NCI-H226 (cell line): ENCODE data around the gene RNF213.
"Not testable (repeated sequence)": the region's sequence is repeated elsewhere in the genome, so short reads cannot be mapped to it uniquely, and the experiment has no call there.

ENCODE experiments used
- DNase-seq: peaks from one replicate; pipeline ENCODE4 v3.0.0-alpha.2; 2015

Gene RNF213

GRCh38 chr17:80297996-80298560 is 37.4 kb downstream of the RNF213 start:
- DNase-seq = no peak

DNA sequence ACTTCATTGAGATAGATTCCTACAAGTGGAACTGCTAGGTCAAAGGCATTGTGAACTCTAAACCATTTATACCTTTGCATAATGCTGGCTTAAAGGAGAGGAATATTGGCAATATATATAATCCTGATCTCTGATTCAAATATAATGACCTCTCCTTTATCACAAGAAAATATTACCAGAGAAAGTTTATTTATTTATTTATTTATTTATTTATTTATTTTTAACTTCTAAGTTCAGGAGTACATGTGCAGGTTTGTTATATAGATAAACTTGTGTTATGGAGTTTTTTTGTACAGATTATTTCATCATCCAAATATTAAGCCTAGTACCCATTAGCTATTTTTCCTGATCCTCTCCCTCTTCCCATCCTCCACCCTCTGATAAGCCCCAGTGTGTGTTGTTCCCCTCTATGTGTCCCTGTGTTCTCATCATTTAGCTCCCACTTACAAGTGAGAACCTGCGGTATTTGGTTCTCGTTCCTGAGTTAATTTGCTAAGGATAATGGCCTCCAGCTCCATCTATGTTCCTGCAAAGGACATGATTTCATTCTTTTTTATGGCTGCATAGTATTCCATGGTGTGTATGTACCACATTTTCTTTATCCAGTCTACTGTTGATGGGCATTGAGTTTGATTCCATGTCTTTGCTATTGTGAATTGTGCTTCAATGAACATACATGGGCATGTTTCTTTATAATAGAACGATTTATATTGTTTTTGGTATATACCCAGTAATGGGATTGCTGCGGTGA is 38.9 kb downstream of the RNF213 start:
- DNase-seq = not testable (repeated sequence)

GRCh38 chr17:80300756-80301155 is 40.1 kb downstream of the RNF213 start:
- not testable (repeated sequence) for DNase-seq

GRCh38 chr17:80303824-80304223 is 43.2 kb downstream of the RNF213 start:
- DNase-seq = no peak

- DNase-seq = no peak
Observed at GRCh38 chr17:80307994-80308691, 47.5 kb downstream of the RNF213 start.

DNA sequence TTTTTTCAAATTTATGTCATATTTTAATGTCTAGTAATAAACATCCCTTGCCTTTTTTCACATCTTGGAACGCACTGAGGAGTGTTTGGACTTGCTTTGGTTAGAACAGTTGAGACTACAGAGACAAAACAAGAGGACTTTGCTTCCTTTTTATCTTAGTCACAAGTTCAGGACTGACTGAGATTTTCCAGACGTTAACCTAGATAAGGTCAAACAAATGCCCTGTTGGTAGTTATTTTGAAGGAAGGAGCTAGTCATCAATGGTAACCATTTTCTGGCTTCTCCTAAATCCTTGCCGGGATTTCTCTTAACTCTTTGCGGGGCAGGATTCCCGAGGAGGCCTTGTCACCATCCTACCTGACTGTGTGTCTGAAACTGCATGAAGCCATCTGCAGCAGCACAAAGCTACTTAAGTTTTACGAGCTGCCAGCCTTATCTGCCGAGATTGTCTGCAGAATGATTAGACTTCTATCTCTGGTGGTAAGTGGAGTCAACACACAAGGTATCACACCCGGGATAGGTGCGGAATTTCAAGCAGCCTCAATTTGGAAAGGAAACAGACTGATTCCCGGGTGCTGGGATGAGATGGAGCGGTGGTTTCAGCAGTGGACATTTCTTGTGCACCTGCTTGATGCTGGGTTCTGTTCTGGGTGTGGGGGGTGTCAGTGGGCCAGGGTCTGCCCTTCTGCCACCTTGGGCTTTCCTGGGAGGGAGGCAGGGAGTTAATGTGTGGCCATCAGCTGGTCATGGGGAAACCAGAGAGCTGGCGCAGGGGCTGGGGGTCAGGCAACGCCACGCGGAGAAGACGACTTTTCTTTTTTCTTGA is 48.3 kb downstream of the RNF213 start:
- DNase-seq = no peak

DNA sequence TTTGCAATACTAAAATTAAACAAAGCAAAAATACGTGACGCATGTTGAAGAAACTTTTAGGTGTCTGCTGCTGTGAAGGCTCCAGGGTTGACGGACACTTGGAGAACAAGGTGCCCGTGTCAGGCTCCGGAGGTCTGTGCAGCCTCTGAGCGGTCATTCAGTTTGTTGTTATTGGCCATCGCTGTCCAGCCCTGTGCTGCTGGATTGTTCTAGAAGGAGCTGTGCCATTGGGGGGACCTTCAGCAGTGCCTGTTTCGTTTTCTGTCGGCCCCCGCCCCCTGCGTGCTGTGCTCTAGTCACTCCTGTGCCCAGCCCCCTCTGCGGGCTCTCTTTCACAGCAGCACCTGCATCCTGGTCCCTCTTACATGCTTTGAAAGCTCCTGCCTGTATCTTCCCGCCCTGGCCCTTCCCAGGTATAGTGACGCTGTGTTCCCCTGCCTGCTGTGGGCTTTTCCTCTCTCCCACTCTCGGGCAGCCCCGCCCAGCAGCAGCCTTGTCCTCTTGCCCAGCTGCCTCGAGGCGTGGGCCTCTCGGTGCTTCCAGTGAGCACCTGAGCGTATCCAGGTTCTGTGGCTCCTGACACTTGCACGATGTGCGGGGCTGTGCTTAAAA is 50.7 kb downstream of the RNF213 start:
- no peak for DNase-seq

GRCh38 chr17:80312621-80313135 is 52.0 kb downstream of the RNF213 start:
- DNase-seq = no peak

DNA sequence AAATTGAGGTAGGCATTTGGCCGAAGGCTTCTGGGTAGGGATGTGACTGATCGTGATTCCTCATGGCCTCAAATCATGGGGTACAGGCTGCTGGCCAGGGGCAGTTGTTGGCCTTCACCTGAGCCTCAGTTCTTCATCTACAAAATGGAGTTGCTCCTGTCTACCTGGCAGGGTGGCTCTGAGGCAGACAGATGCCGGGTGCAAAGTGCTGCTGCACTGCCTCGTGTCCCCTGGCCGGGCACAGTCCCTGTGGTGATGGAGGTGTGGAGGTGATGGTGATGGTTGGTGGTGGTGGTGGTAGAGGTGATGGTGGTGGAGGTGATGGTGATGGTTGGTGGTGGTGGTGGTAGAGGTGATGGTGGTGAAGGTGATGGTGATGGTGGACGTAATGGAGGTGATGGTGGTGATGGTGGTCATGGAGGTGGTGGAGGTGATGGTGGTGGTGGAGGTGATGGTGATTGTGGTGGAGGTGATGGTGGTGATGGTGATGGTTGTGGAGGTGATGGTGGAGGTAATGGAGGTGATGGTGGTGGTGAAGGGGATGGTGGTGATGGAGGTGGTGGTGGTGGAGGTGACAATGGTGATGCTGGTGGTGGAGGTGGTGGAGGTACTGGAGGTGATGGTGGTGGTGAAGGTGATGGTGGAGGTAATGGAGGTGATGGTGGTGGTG is 52.6 kb downstream of the RNF213 start:
- DNase-seq = no peak

- not testable (repeated sequence) for DNase-seq
Observed at GRCh38 chr17:80313946-80314345, 53.3 kb downstream of the RNF213 start.

DNA sequence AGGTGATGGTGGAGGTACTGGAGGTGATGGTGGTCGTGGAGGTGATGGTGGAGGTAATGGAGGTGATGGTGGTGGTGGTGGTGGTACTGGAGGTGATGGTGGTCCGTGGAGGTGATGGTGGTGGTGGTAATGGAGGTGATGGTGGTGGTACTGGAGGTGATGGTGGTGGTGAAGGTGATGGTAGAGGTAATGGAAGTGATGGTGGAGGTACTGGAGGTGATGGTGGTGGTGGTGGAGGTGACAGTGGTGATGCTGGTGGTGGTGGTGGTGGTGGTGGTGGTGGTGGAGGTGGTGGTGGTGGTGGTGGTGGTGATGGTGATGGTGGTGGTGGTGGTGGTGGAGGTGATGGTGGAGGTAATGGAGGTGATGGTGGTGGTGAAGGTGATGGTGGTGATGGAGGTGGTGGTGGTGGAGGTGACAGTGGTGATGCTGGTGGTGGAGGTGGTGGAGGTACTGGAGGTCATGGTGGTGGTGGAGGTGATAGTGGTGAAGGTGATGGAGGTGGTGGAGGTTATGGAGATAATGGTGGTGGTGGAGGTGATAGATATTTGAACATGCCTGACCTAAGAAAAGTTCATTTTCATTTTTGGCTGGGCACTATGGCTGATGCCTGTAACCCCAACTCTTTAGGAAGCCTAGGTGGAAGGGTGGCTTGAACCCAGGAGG is 55.0 kb downstream of the RNF213 start:
- DNase-seq = no peak

- DNase-seq = no peak
Observed at GRCh38 chr17:80316431-80316830, 55.8 kb downstream of the RNF213 start.

DNA sequence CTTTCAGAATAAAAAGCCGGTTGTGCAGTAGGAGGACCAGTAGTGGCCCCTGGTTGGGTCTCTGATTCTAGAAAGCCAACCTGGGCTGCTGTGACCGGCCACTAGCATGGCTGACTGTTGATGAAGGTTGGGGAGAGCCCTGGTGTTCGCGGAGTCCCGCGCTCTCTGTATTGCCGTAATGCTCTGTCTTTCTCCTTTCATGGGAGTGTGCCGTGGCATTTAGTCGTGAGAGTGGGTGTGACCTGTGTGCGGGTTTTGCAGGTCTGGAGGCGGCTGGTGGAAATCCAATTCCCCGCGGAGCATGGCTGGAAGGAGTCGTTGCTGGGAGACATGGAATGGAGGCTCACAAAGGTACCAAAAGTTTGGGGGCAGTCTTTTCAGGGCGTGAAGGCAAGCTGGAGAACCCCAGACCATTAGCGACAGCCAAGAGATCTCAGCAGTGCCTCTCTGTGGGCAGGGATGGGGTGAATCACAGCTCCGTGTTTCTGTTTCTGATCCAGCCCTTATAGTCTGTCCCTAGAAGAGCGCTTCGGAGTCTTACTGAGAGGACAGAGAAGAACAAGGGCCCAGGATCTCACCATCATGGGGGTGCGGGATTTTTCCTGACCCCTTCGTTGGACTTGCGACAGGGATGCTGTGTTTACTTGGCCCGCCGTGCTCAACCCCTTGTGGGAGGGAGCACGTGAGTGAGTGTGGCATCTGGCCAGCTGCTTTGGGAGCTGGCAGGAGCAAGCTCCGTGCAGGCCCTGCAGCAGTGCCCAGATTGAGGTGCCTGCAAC is 56.5 kb downstream of the RNF213 start:
- DNase-seq = no peak

DNA sequence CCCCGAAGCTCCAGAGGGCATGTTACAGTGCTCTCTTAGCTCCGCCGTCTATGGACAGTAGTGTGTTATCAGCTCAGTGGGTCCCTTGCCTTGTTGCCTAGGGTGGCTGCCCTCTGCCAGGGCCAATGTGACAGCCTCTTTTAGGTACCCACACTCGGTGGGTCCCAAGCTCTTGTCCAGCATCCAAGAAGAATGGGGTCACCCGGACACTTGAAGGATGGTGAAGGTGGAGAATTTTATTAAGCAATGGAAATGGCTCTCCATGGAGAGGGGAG is 57.0 kb downstream of the RNF213 start:
- DNase-seq = no peak

DNA sequence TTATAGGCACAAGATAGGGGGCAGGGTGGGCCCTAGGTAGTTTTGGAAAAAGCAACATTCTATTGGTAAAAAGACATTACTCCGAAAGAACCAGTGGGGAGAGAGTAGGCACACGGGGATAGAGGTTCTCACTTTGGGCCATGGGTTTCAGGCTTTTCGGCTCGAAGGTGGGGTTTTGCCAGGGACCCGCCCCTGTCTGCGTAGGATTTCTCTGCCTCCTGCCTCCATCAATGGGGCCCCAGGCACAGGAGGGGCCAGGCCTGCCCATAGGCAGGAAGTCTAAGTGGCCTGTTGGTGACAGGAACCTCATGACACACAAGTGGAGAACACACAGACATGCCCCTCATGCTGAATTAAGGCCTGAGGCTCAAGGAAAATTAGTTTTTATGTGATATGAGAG is 57.5 kb downstream of the RNF213 start:
- DNase-seq = no peak

DNA sequence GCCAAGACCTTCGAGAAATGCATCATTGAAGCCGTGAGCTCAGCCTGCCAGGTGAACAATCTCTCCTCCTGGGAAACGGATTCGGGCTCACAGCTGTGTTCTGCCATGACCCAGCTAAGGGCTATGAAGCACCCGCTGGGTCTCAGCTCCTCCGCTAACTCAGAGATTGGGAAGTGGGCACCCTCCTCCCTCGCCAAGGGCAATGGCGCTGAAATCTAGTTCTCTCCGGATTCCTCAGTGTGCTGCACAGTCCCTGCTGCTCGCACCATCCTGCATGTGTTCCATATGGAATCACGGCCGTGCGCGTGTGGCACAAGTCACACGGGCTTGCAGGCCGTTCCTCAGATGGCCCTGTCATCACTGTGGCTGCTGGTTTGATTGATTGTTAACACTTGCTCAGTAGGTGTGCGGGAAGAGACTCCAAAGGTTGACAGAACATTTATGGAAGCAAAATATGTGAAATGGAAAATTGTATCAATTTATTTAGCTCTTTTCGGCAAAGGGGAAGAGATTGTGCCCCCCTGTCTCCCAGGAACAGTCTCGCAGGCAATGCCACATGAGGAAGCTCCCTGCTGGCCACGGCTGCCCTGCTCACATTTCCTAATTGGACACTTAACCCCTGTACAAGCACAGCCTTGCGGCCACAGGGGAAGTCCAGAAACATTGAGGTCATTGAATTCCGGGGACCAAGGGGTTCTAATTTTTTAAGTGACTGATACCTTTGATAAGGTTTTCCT is 58.8 kb downstream of the RNF213 start:
- no peak for DNase-seq

- no peak for DNase-seq
Observed at GRCh38 chr17:80319999-80320344, 59.3 kb downstream of the RNF213 start.

GRCh38 chr17:80320496-80320895 is 59.8 kb downstream of the RNF213 start:
- DNase-seq = no peak

- no peak for DNase-seq
Observed at GRCh38 chr17:80322864-80323263, 62.2 kb downstream of the RNF213 start.

GRCh38 chr17:80323982-80324381 is 63.3 kb downstream of the RNF213 start:
- DNase-seq = no peak
